Right atrium auricular region (tissue), 2 donors: ENCODE measurements around the gene LGR6. TPM values are rescaled to one million over a fixed set of nuclear protein-coding genes. Genes with fewer than 3 reads are reported as not detected.

Experiments used
- DNase-seq: peaks from one replicate; pipeline ENCODE4 v3.0.0-alpha.2; 2019; ENCODE audit warnings: low spot score
- H3K27ac ChIP-seq, 2 donors: fragments of 200-600 bp; sonication (generic); 1 replicate in 1 of 2; 2 replicates in 1 of 2; pipeline ENCODE4 v1.5.1; 2016 to 2019
- H3K27me3 ChIP-seq, 2 donors: fragments of 200-600 bp; sonication (generic); one replicate each; pipeline versions ENCODE4 v1.5.1 to v1.6.0; 2017 to 2019
- H3K36me3 ChIP-seq: fragments of 200-600 bp; sonication (generic); one replicate; pipeline ENCODE4 v1.5.1; 2016
- H3K4me1 ChIP-seq, 2 donors: fragments of 200-600 bp; sonication (generic); one replicate each; pipeline versions ENCODE4 v1.5.1 to v1.6.0; 2017 to 2019
- H3K4me3 ChIP-seq, 2 donors: fragments of 200-600 bp; sonication (generic); 1 replicate in 1 of 2; 2 replicates in 1 of 2; pipeline ENCODE4 v1.5.1; 2017 to 2019; ENCODE audit warnings: mild to moderate bottlenecking in 1 of 2, moderate library complexity in 1 of 2
- H3K9me3 ChIP-seq, 2 donors: fragments of 200-600 bp; sonication (generic); one replicate each; pipeline ENCODE4 v1.5.1; 2019
- CTCF ChIP-seq, 2 donors: fragments of 200-600 bp; sonication (generic); IDR thresholded peaks; one replicate each; pipeline ENCODE4 v1.5.1; 2019; ENCODE audit warnings: antibody characterized with exemption in 2 of 2
- total RNA-seq, 2 donors: library from RNA; depleted of rRNA; stranded (reverse); fragments of >200 nt; gene quantifications; one replicate each; pipeline ENCODE4 v1.1.0, GENCODE V29; 2016

LGR6 gene
- total RNA-seq, 2 donors from 2014 or later, result 5.5 to 17.0 TPM

- Histone ChIP-seq H3K36me3 (no peaks in the 10 kb centered on the region), H3K4me1 (peaks cover 0 to 50% of the 10 kb centered on the region in 2 donors), H3K27me3 (no peaks in the 10 kb centered on the region), H3K9me3 (no peaks in the 10 kb centered on the region), H3K27ac (peak overlapping the region in 1 of 2 donors; percentile 92), H3K4me3 (no peak overlapping the region)
- no peak for TF ChIP-seq CTCF (IDR thresholded peaks at IDR 0.05)
- no peak for DNase-seq
Measured at GRCh38 chr1:202204065-202204464, 10.5 kb downstream of the LGR6 start.

GRCh38 chr1:202205523-202206190 lies 12.1 kb downstream of the LGR6 start:
- no peak overlapping the region for H3K27ac ChIP-seq
- no peak for DNase-seq
- peak in 1 of 2 donors; percentile 18 for TF ChIP-seq CTCF (IDR thresholded peaks at IDR 0.05)

GRCh38 chr1:202207292-202207691 lies 13.7 kb downstream of the LGR6 start:
- H3K4me3 ChIP-seq, result no peak overlapping the region
- DNase-seq, result no peak
- no peaks in the 10 kb centered on the region for H3K27me3 ChIP-seq
- no peaks in the 10 kb centered on the region for H3K36me3 ChIP-seq
- H3K4me1 ChIP-seq, result peaks cover 0 to 19% of the 10 kb centered on the region in 2 donors
- no peak overlapping the region for H3K27ac ChIP-seq
- no peaks in the 10 kb centered on the region for H3K9me3 ChIP-seq
- TF ChIP-seq CTCF (IDR thresholded peaks at IDR 0.05), result no peak

More at GRCh38 chr1:202205523-202206190, 12.1 kb downstream of the LGR6 start:
- no peaks in the 10 kb centered on the region for H3K36me3 ChIP-seq
- no peaks in the 10 kb centered on the region for H3K9me3 ChIP-seq
- peaks cover 0 to 34% of the 10 kb centered on the region in 2 donors for H3K4me1 ChIP-seq
- H3K4me3 ChIP-seq, result no peak overlapping the region
- no peaks in the 10 kb centered on the region for H3K27me3 ChIP-seq

- TF ChIP-seq CTCF (IDR thresholded peaks at IDR 0.05), result no peak
- H3K27me3 ChIP-seq, result no peaks in the 10 kb centered on the region
Measured at GRCh38 chr1:202208351-202208857, 14.8 kb downstream of the LGR6 start.

GRCh38 chr1:202210385-202210784 lies 16.8 kb downstream of the LGR6 start:
- H3K36me3 ChIP-seq, result no peaks in the 10 kb centered on the region
- no peak overlapping the region for H3K27ac ChIP-seq
- peaks cover 0 to 14% of the 10 kb centered on the region in 2 donors for H3K4me1 ChIP-seq
- no peak for DNase-seq
- H3K27me3 ChIP-seq, result no peaks in the 10 kb centered on the region
- no peak overlapping the region for H3K4me3 ChIP-seq
- TF ChIP-seq CTCF (IDR thresholded peaks at IDR 0.05), result no peak
- no peaks in the 10 kb centered on the region for H3K9me3 ChIP-seq

More at GRCh38 chr1:202208351-202208857, 14.8 kb downstream of the LGR6 start:
- DNase-seq, result no peak
- Histone ChIP-seq H3K36me3 (no peaks in the 10 kb centered on the region), H3K9me3 (no peaks in the 10 kb centered on the region), H3K4me3 (no peak overlapping the region), H3K27ac (no peak overlapping the region), H3K4me1 (peaks cover 0 to 9% of the 10 kb centered on the region in 2 donors)
